ENCODE data around the gene STARD7.
A peak's percentile ranks its signal among the peaks of the same experiment; 100 is the strongest.

STARD7 gene

DNA sequence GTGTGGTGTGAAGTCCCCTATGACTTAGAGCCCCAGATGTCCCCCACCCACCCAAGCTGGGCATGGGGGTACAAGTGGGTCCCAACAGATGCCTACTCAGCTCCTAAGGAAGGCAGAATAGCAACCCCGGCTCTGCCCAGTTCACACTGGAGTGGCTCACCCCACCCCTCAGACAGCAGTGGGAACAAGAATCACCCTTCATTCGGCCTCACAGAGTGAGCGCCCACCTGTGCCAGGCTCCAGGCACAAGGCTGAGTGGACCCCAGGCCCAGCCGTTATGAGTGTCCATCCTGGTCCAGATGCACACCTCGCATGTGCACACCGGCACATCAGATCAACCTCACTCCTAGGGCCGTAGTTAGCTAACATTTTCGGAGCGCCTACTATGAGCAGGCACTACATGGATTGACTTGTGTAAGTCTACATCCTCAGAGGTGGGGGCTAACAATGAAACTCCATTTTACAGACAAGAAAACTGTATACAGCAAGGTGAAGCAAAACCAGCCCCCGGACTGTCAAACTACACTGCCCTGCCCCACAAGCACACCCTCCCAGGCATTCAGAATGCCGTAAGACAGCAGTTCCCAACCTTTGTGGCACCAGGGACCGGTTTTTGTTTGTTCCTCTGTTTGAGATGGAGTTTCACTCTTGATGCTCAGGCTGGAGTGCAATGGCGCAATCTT, 67.5 kb downstream of the STARD7 start:
- TF ChIP-seq POLR2A (IDR thresholded peaks at IDR 0.05; ENCODE audit: low read length) (no peak), GATA1 (IDR thresholded peaks at IDR 0.05; ENCODE audit: low read depth, low read length) (no peak)
- DNase-seq = no peak

DNA sequence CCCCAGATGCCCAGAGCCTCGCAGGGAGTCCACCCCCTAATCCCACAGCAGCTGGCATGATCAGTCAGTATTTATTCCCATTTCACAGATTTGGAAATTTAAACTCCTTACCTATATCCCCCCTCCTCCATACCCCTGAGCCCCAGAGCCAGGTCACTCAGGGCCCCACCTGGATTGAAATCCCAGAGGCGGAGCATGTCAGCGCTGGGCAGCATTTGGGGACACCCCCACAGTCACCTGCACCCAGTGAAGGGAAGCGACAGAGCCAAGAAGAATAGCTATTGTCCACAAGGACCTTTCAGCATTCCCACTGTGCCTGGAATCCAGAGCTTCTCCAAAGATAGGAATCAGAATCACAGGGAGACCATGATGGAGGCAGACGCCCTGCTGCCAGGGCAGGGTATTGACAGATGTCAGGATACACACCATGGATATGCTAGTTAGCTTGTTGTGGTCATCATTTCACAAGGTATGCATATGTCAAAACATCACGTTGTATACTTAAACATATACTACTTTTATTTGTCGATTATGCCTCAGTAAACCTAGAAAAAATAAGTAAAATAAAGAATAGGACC, 69.4 kb downstream of the STARD7 start:
- TF ChIP-seq POLR2A (IDR thresholded peaks at IDR 0.05; ENCODE audit: low read length) = no peak
- no peak for TF ChIP-seq GATA1 (IDR thresholded peaks at IDR 0.05; ENCODE audit: low read depth, low read length)
- no peak for DNase-seq

DNA sequence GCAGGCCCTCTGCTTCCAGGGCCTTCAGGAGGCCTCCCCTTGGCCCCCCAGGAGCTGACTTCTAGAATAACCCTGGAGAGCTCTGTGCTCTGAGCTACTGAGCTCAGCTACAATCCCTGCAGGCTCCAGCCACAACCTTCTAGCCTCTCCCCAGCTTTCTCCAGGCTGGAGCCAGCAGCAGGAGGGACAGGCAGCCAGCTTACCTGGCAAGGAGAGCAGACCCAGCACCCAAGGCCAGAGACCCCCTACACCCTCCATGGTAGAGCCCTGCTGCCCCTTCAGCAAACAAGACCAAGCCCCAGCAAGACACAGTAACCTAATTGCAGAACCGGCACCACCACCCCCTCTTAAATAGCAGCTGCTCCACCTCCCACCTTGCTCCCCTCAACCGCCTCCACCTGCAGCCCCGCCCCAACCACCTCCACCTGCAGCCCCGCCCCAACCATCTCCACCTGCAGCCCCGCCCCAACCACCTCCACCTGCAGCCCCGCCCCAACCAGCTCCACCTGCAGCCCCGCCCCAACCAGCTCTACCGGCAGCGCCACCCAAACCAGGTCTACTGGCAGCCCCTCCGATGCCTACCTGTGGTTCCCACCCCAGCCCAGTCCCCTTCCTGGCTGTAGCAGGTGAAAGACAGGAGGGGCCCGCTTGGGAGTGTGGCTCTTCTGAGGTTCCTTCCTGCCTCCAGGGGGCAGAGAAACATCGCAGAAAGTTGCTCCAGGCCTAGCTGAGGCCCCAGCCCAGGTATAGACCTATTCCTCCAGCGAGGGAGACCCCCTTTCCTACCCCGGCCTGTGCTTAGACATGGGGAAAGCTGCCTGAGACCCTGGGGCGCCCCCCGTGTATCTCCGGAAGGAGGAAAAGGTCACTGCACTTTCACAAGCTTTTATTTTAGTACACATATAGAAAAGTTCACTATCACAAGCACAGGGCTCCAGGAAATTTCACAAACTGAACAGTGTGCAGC, 70.2 kb downstream of the STARD7 start, which contains the start of gene ASTL:
ASTL (minus strand) TSS at position 324 of the 967 bp plus-strand sequence; CDS start at position 258, 66 bp downstream.
- TF ChIP-seq POLR2A (IDR thresholded peaks at IDR 0.05; ENCODE audit: low read length) (no peak), GATA1 (IDR thresholded peaks at IDR 0.05; ENCODE audit: low read depth, low read length) (no peak)
- peak; percentile 57 to 80 for DNase-seq

DNA sequence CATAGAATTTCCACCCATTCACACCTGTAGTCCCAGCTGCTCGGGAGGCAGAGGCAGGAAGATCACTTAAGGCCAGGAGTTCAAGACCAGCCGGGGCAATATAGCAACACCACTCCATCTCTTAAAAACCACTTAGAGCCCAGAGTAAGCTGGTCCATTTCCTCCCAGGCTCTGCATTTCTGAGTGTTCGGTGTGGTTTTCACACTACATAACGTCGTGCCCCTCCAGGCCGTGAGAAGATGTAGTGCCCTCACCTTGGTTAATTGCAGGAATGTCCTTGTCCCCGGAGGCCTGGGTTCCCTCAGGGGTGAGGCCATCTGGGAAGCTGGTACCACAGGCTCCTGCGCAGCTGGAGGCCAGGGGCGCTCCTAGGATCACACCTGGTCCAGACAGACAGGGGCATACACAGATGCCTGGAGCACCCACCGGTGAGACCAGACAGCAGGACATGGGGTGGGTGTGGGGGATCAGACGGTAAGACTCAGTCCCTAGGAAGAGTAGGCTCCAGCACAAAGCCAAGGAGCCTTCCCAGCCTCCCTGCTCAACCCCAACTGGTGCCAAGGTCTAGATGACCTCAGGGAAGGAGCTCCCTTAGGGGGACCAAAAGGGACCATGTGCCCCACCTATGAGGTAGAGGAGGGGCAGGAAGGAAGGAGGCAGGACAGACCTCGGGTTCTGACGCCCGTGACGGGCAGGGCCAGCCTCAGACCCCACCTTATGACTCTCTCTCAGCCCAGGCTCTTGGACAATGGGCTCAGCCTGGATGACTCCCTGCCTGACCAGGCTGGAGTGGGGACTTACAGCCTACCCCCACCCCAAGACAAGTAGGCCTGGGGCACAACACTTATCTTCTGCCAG, 71.1 kb downstream of the STARD7 start:
- no peak for TF ChIP-seq POLR2A (IDR thresholded peaks at IDR 0.05; ENCODE audit: low read length)
- TF ChIP-seq GATA1 (IDR thresholded peaks at IDR 0.05; ENCODE audit: low read depth, low read length) = no peak
- DNase-seq = no peak

DNA sequence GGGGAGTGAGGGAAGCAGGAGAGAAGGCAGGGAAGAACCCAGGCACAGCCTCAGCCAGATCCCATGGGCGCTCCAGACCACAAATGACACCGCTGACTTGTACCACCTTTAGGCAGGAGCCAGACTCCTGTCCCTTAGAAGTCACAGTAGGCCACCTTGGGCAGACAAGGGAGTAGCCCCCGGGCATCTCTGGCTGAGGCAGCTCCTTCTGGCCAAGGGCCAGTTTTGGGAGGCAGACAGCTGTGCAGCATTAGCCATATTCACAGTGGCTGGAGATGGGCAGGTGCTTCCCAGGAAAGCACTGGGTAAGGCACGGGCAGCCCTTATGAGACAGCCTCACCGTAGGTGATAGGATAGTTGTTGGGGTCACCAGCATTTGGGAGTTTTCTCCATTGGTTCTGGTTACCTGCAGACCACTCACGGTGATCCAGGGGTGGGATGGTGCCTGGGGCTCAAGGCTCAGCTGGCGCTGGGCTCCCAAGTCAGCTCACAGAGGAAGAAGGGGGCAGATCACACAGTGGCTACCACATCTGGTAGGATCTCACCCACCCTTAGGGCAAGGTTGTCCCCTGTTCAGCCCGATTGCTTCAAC, 72.4 kb downstream of the STARD7 start:
- no peak for DNase-seq
- TF ChIP-seq POLR2A (IDR thresholded peaks at IDR 0.05; ENCODE audit: low read length) (no peak), GATA1 (IDR thresholded peaks at IDR 0.05; ENCODE audit: low read depth, low read length) (no peak)

DNA sequence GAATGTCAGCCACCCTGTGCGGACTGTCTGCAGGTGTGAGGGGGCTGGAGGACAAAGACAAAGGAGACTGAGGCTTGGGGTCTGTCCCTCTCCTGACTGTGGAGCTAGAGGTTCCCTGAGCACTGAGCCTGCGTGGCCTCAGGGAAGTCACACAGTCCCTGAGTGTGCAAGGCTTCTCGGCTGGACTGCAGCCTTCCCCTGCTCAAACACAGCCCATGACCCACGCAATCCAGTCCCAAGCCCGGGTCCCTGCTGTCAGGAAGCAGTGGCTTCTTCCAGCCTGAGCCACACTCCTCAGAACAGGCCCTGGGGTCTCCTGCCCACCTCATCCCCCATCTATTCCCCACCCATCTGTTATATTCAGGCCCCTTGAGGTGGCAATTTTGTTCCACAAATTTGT, 73.0 kb downstream of the STARD7 start:
- DNase-seq = no peak
- no peak for TF ChIP-seq POLR2A (IDR thresholded peaks at IDR 0.05; ENCODE audit: low read length)
- no peak for TF ChIP-seq GATA1 (IDR thresholded peaks at IDR 0.05; ENCODE audit: low read depth, low read length)

DNA sequence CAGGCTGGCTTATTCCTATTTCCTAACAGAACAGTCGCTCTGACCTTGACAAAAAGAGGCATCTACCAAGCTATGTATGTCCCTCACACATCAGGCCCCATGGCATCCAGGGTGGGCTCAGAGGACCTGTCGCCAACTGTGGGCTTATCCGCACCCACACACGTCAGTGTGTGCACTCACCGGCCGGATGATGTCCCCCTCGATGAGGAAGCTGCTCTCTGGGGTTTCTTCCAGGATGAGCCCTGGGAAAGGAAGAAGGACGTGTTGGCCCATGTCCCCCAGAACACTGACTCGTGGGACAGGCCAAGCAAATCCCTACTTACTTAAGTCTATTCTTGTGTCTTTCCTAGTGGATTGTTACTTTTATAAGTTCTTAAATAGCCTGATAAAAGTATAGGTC, 73.5 kb downstream of the STARD7 start:
- TF ChIP-seq POLR2A (IDR thresholded peaks at IDR 0.05; ENCODE audit: low read length) = no peak
- no peak for TF ChIP-seq GATA1 (IDR thresholded peaks at IDR 0.05; ENCODE audit: low read depth, low read length)

More for the DNA sequence above, 73.5 kb downstream of the STARD7 start:
- DNase-seq = no peak
